Caco-2 (cell line): ENCODE results near the gene CACUL1. TPM values are rescaled to one million over a fixed set of nuclear protein-coding genes. Genes with fewer than 3 reads are reported as not detected.

Source experiments
- BruUV-seq: library from RNA; stranded (reverse); fragments of 400-500 nt; replicated peaks from 2 replicates; lab custom pipeline; 2021; lab: Mats Ljungman, UMichigan
- CTCF ChIA-PET: fragments of 300-600 bp; sonication (Branson Sonifier 250); formaldehyde crosslinking; loops from one replicate; lab custom pipeline; 2022; ENCODE audit warnings: antibody characterized with exemption; lab: Charles Lee
- POLR2A ChIA-PET: fragments of 300-600 bp; sonication (Branson Sonifier 250); formaldehyde crosslinking; loops from one replicate; lab custom pipeline; 2022; ENCODE audit warnings: antibody characterized with exemption; lab: Charles Lee
- DNase-seq, 2 experiments: peaks; one replicate each; pipeline versions ENCODE4 v3.0.0 to v3.0.0-alpha.2; 2020 to 2022
- H3K27me3 ChIP-seq: replicated peaks from 2 replicates; pipeline ENCODE4 v1.6.0; 2011; ENCODE audit warnings: low read length; ENCODE audit not compliant: control insufficient read depth, insufficient read depth
- H3K36me3 ChIP-seq: 2 replicates; pipeline ENCODE4 v1.5.1; 2011; ENCODE audit warnings: low read length; ENCODE audit not compliant: control insufficient read depth, insufficient read depth
- H3K4me1 ChIP-seq: fragments of 250-450 bp; sonication (Bioruptor Pico); 2 replicates; pipeline ENCODE4 v1.5.1; 2020; ENCODE audit warnings: mild to moderate bottlenecking
- H3K4me3 ChIP-seq: 2 replicates; pipeline ENCODE4 v1.5.1; 2011; ENCODE audit warnings: low read depth, mild to moderate bottlenecking, control low read depth, low read length
- H3K9me3 ChIP-seq: fragments of 250-450 bp; sonication (Bioruptor Pico); 2 replicates; pipeline ENCODE4 v1.5.1; 2020; ENCODE audit warnings: mild to moderate bottlenecking, moderate library complexity
- H3K27ac Mint-ChIP-seq: one replicate; pipeline ENCODE4 v1.8.0; 2022; ENCODE audit warnings: mixed read lengths; ENCODE audit not compliant: unreplicated experiment
- H3K27me3 Mint-ChIP-seq: one replicate; pipeline ENCODE4 v1.8.0; 2022; ENCODE audit warnings: mixed read lengths; ENCODE audit not compliant: insufficient read depth, unreplicated experiment
- H3K36me3 Mint-ChIP-seq: one replicate; pipeline ENCODE4 v1.8.0; 2022; ENCODE audit warnings: mild to moderate bottlenecking, mixed read lengths; ENCODE audit not compliant: insufficient read depth, unreplicated experiment
- H3K4me1 Mint-ChIP-seq: one replicate; pipeline ENCODE4 v1.8.0; 2022; ENCODE audit warnings: low read depth, mixed read lengths; ENCODE audit not compliant: unreplicated experiment
- H3K4me3 Mint-ChIP-seq: one replicate; pipeline ENCODE4 v1.8.0; 2022; ENCODE audit warnings: mild to moderate bottlenecking, moderate library complexity, mixed read lengths; ENCODE audit not compliant: unreplicated experiment
- H3K9me3 Mint-ChIP-seq: one replicate; pipeline ENCODE4 v1.8.0; 2022; ENCODE audit warnings: mixed read lengths; ENCODE audit not compliant: unreplicated experiment
- intact Hi-C: fragments of 100-400 bp; cut with micrococcal nuclease; formaldehyde crosslinking; loops from one replicate; pipeline ENCODE4 v1.10.0; 2022; ENCODE audit not compliant: unreplicated experiment
- total RNA-seq: library from RNA; stranded (reverse); gene quantifications from 2 replicates; pipeline ENCODE4 v1.2.3, GENCODE V29; 2022
- TF ChIP-seq, protein P1 (sequence below), 2 experiments: fragments of 200-600 bp in 1 of 2; IDR thresholded peaks; 1 replicate in 1 of 2; 2 replicates in 1 of 2; pipeline versions ENCODE4 v1.5.1 to v1.8.0; 2011 to 2022; ENCODE audit warnings: antibody characterized with exemption in 1 of 2, control low read depth in 1 of 2, inconsistent platforms in 1 of 2, low read depth in 1 of 2, low read length in 1 of 2, mild to moderate bottlenecking in 1 of 2, moderate library complexity in 1 of 2; ENCODE audit not compliant: insufficient read depth in 1 of 2, severe bottlenecking in 1 of 2, unreplicated experiment in 1 of 2

CACUL1 gene
- total RNA-seq, 1 experiment from 2014 or later: 39.2 TPM

DNA sequence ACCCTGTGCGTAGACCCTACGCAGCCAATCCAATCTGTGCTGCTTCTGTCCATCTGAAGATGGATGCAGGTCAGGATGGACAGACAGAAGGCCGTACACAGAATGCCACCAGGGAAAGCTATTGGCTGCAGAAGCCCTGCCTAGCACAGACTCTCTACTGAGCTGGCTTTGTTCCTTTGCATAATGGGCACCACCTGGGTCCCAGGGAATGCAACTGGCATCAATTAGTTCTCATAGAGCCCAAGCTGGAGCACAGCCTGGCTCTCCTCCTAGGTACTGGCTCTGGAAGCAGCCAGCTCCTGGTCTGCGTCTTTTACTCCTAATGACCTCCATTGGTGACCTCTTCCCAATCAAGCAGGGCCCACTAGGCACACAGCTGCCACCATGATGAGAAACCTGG, 26.8 kb upstream of the CACUL1 start:
- intact Hi-C loops: no loop called here
- Mint-ChIP-seq H3K4me3 (no peak overlapping the region), H3K27me3 (no peaks in the 10 kb centered on the region), H3K27ac (no peak overlapping the region), H3K9me3 (peaks cover 17% of the 10 kb centered on the region), H3K36me3 (no peaks in the 10 kb centered on the region), H3K4me1 (no peaks in the 10 kb centered on the region)
- no peaks in the 10 kb centered on the region for H3K9me3 ChIP-seq
- no TSS peak for BruUV-seq
- ChIA-PET CTCF (no interaction called here), POLR2A (no interaction called here)
- H3K4me1 ChIP-seq: no peaks in the 10 kb centered on the region
- no peaks in the 10 kb centered on the region for H3K36me3 ChIP-seq
- no peaks in the 10 kb centered on the region for H3K27me3 ChIP-seq
- TF ChIP-seq, protein P1, sequence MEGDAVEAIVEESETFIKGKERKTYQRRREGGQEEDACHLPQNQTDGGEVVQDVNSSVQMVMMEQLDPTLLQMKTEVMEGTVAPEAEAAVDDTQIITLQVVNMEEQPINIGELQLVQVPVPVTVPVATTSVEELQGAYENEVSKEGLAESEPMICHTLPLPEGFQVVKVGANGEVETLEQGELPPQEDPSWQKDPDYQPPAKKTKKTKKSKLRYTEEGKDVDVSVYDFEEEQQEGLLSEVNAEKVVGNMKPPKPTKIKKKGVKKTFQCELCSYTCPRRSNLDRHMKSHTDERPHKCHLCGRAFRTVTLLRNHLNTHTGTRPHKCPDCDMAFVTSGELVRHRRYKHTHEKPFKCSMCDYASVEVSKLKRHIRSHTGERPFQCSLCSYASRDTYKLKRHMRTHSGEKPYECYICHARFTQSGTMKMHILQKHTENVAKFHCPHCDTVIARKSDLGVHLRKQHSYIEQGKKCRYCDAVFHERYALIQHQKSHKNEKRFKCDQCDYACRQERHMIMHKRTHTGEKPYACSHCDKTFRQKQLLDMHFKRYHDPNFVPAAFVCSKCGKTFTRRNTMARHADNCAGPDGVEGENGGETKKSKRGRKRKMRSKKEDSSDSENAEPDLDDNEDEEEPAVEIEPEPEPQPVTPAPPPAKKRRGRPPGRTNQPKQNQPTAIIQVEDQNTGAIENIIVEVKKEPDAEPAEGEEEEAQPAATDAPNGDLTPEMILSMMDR (IDR thresholded peaks at IDR 0.05; ENCODE audit: insufficient read depth in 1 of 2, low read depth in 1 of 2, low read length in 1 of 2, severe bottlenecking in 1 of 2, unreplicated experiment in 1 of 2): no peak
- no peak for DNase-seq
- H3K4me3 ChIP-seq: no peak overlapping the region

GRCh38 chr10:118778727-118779126, 24.0 kb upstream of the CACUL1 start:
- Mint-ChIP-seq H3K36me3 (no peaks in the 10 kb centered on the region), H3K27me3 (no peaks in the 10 kb centered on the region), H3K4me3 (no peak overlapping the region), H3K4me1 (no peaks in the 10 kb centered on the region), H3K27ac (no peak overlapping the region), H3K9me3 (peaks cover 28% of the 10 kb centered on the region)
- Histone ChIP-seq H3K4me3 (no peak overlapping the region), H3K27me3 (no peaks in the 10 kb centered on the region), H3K36me3 (no peaks in the 10 kb centered on the region), H3K4me1 (no peaks in the 10 kb centered on the region), H3K9me3 (no peaks in the 10 kb centered on the region)
- TF ChIP-seq, protein P1 (IDR thresholded peaks at IDR 0.05; ENCODE audit: insufficient read depth in 1 of 2, low read depth in 1 of 2, low read length in 1 of 2, severe bottlenecking in 1 of 2, unreplicated experiment in 1 of 2): no peak
- ChIA-PET POLR2A (interaction anchor here (0.6 kb wide), 1 partner anchor 24 kb away, joined by 3 read pairs; no protein-coding TSS in a partner anchor), CTCF (no interaction called here)
- BruUV-seq: no TSS peak
- no peak for DNase-seq
- intact Hi-C loops: no loop called here

DNA sequence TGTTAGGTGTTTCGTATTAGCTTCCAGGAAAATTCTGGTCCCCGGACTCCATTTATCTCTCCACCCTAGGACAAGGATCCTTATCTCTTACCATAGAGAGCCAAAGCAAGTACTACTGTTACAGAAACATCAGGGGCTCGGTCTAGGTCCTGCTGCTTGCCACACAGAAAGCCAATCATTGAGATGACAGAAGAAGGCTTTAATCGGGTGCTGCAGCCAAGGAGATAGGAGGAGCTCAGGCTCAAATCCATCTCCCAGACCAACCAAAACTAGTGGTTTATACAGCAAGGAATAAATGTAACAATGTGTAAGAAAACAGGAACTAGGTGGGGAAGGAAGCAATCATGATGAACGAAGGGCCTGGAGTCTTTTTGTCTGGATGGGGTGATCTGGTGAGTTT, 22.2 kb upstream of the CACUL1 start:
- ChIA-PET CTCF (no interaction called here), POLR2A (no interaction called here)
- Histone ChIP-seq H3K36me3 (no peaks in the 10 kb centered on the region), H3K27me3 (no peaks in the 10 kb centered on the region), H3K4me3 (no peak overlapping the region), H3K9me3 (no peaks in the 10 kb centered on the region), H3K4me1 (no peaks in the 10 kb centered on the region)
- H3K27me3 Mint-ChIP-seq: no peaks in the 10 kb centered on the region
- H3K36me3 Mint-ChIP-seq: no peaks in the 10 kb centered on the region
- H3K9me3 Mint-ChIP-seq: peaks cover 34% of the 10 kb centered on the region
- no peak overlapping the region for H3K4me3 Mint-ChIP-seq
- TF ChIP-seq, protein P1 (IDR thresholded peaks at IDR 0.05; ENCODE audit: insufficient read depth in 1 of 2, low read depth in 1 of 2, low read length in 1 of 2, severe bottlenecking in 1 of 2, unreplicated experiment in 1 of 2): no peak
- BruUV-seq: no TSS peak
- H3K27ac Mint-ChIP-seq: no peak overlapping the region
- DNase-seq: no peak
- intact Hi-C loops: no loop called here
- no peaks in the 10 kb centered on the region for H3K4me1 Mint-ChIP-seq
